Measurements from ENCODE around the gene CFAP20.

- TF ChIP-seq RAD21 (IDR thresholded peaks at IDR 0.05; ENCODE audit: low read depth), result no peak
- TF ChIP-seq MAX (IDR thresholded peaks at IDR 0.05), result no peak
- TF ChIP-seq CEBPB (IDR thresholded peaks at IDR 0.05), result no peak
- no peak for TF ChIP-seq NFIC (IDR thresholded peaks at IDR 0.05)
- no peak for TF ChIP-seq CREB1 (IDR thresholded peaks at IDR 0.05; ENCODE audit: low read depth)
- TF ChIP-seq YY1 (IDR thresholded peaks at IDR 0.05; ENCODE audit: low read depth), result no peak
- no peak for TF ChIP-seq USF1 (IDR thresholded peaks at IDR 0.05)
- TF ChIP-seq EGR1 (IDR thresholded peaks at IDR 0.05), result no peak
These were observed 3.3 kb downstream of the CFAP20 start for GRCh38 chr16:58125781-58126335.

All from Ishikawa (cell line).